ENCODE measurements around the gene MAGI3. TPM values are rescaled to one million over a fixed set of nuclear protein-coding genes. Genes with fewer than 3 reads are reported as not detected.

Gene MAGI3
- total and polyA plus RNA-seq, 3 donors from 2014 or later = 15.8 to 18.9 (median 18.8) TPM

DNA sequence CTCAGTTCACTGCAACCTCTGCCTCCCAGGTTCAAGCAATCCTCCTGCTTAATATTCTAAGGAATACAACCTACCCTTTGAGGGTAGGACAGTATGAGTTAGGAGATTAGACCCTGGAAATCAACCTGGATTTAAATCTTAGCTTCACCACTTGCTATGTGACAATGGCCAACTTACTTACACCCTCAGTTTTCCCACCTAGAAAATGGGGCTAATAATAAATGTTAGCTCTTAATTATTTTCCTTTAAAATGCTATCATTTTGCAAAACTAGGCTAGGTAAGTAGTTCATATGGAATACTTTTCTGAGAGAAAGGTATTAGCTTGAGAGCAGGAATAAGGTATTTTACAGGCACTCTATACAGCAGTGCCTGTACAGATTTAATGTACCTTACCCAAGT lies 258.2 kb downstream of the MAGI3 start:
- Histone ChIP-seq H3K27ac (no peak overlapping the region), H3K27me3 (no peaks in the 10 kb centered on the region), H3K4me1 (no peaks in the 10 kb centered on the region), H3K4me3 (no peak overlapping the region), H3K9me3 (no peaks in the 10 kb centered on the region), H3K36me3 (ENCODE audit: low read depth, missing control alignments) (no peaks in the 10 kb centered on the region)
- TF ChIP-seq, protein P1, sequence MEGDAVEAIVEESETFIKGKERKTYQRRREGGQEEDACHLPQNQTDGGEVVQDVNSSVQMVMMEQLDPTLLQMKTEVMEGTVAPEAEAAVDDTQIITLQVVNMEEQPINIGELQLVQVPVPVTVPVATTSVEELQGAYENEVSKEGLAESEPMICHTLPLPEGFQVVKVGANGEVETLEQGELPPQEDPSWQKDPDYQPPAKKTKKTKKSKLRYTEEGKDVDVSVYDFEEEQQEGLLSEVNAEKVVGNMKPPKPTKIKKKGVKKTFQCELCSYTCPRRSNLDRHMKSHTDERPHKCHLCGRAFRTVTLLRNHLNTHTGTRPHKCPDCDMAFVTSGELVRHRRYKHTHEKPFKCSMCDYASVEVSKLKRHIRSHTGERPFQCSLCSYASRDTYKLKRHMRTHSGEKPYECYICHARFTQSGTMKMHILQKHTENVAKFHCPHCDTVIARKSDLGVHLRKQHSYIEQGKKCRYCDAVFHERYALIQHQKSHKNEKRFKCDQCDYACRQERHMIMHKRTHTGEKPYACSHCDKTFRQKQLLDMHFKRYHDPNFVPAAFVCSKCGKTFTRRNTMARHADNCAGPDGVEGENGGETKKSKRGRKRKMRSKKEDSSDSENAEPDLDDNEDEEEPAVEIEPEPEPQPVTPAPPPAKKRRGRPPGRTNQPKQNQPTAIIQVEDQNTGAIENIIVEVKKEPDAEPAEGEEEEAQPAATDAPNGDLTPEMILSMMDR (IDR thresholded peaks at IDR 0.05) = no peak
- TF ChIP-seq POLR2A (IDR thresholded peaks at IDR 0.05) = no peak
- no peak for DNase-seq
- intact Hi-C loops (cut with DNase I; ENCODE audit: low total_unique reads) = no loop called here

GRCh38 chr1:113652771-113653170 lies 262.5 kb downstream of the MAGI3 start:
- no peak overlapping the region for H3K4me3 ChIP-seq
- no peaks in the 10 kb centered on the region for H3K36me3 ChIP-seq (ENCODE audit: low read depth, missing control alignments)
- intact Hi-C loops (cut with DNase I; ENCODE audit: low total_unique reads) = no loop called here
- H3K4me1 ChIP-seq = no peaks in the 10 kb centered on the region
- no peak for DNase-seq
- no peaks in the 10 kb centered on the region for H3K27me3 ChIP-seq
- TF ChIP-seq, protein P1 (IDR thresholded peaks at IDR 0.05) = no peak
- no peak for TF ChIP-seq POLR2A (IDR thresholded peaks at IDR 0.05)
- no peak overlapping the region for H3K27ac ChIP-seq
- no peaks in the 10 kb centered on the region for H3K9me3 ChIP-seq

DNA sequence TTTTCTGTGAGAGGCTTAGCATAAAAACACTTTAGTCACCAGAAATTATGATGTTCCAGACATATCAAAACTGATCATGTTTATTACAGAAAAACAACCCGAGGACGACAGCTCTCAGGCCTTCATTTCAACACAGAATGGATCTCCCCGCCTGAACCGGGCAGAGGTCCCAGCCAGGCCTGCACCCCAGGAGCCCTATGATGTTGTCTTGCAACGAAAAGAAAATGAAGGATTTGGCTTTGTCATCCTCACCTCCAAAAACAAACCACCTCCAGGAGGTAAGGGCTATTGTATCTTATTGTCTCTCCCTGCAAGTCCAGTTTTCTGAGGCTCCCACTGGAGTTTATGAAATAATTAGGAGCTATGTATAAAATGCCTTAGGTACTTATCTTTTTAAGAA lies 263.4 kb downstream of the MAGI3 start:
- Histone ChIP-seq H3K27ac (no peak overlapping the region), H3K4me1 (no peaks in the 10 kb centered on the region), H3K4me3 (no peak overlapping the region), H3K9me3 (no peaks in the 10 kb centered on the region), H3K36me3 (ENCODE audit: low read depth, missing control alignments) (no peaks in the 10 kb centered on the region), H3K27me3 (no peaks in the 10 kb centered on the region)
- 91 to 95% methylated on average over 5 of the region's 5 CpGs for WGBS, 2 donors
- no peak for DNase-seq
- TF ChIP-seq POLR2A (IDR thresholded peaks at IDR 0.05) = no peak
- TF ChIP-seq, protein P1 (IDR thresholded peaks at IDR 0.05) = no peak
- intact Hi-C loops (cut with DNase I; ENCODE audit: low total_unique reads) = no loop called here

DNA sequence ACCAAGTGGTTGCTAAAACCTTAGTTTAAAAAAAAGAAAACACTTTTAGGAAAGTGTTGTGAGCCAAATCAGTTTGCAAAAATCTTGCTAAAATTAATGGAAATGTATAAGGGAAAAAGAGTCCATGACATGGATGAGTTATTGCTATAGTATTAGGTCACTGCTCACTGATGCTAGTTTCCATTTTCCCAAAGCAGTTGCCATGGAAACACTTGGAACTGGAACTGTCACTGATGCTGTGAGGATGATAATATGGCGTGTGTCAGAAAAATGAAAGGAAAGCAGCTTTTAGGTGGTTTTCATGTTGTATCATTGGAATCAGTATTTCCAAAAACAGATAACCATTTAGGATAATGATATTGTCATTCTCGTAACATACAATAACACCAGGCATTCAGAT lies 264.6 kb downstream of the MAGI3 start:
- no peaks in the 10 kb centered on the region for H3K36me3 ChIP-seq (ENCODE audit: low read depth, missing control alignments)
- intact Hi-C loops (cut with DNase I; ENCODE audit: low total_unique reads) = no loop called here
- H3K9me3 ChIP-seq = no peaks in the 10 kb centered on the region
- no peak overlapping the region for H3K27ac ChIP-seq
- no peaks in the 10 kb centered on the region for H3K27me3 ChIP-seq
- TF ChIP-seq, protein P1 (IDR thresholded peaks at IDR 0.05) = no peak
- TF ChIP-seq POLR2A (IDR thresholded peaks at IDR 0.05) = no peak
- WGBS, 2 donors = 94 to 96% methylated on average over 2 of the region's 2 CpGs
- no peak overlapping the region for H3K4me3 ChIP-seq
- DNase-seq = no peak
- no peaks in the 10 kb centered on the region for H3K4me1 ChIP-seq

DNA sequence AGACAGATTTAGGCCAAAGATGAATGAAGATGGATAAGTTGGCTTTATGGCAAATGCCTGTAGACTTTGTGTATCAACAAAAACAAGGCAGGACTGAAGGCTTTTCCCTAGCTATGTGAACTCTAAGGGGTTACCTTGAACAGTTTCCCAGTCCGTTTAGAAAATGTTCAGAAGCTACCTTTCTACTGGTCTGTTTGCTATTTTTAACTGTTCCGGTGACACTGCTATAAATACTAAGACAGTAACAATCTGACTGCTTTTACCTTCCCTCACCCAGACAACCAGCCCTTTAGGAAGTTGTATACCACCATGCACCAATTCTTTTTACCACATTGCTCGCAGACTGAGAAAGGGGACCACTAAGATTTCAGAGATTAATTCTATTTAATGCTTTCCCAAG lies 266.8 kb downstream of the MAGI3 start:
- Histone ChIP-seq H3K36me3 (ENCODE audit: low read depth, missing control alignments) (no peaks in the 10 kb centered on the region), H3K4me3 (no peak overlapping the region), H3K27ac (no peak overlapping the region), H3K9me3 (no peaks in the 10 kb centered on the region), H3K27me3 (no peaks in the 10 kb centered on the region), H3K4me1 (no peaks in the 10 kb centered on the region)
- WGBS, 2 donors = 49 to 54% methylated on average over 3 of the region's 3 CpGs
- intact Hi-C loops (cut with DNase I; ENCODE audit: low total_unique reads) = no loop called here
- TF ChIP-seq, protein P1 (IDR thresholded peaks at IDR 0.05) = no peak
- TF ChIP-seq POLR2A (IDR thresholded peaks at IDR 0.05) = no peak
- DNase-seq = no peak
